Brain microvascular endothelial cell (primary cell): ENCODE measurements around the gene GNA12.
"Not testable (repeated sequence)": the region's sequence is repeated elsewhere in the genome, so short reads cannot be mapped to it uniquely, and the experiment has no call there.

ENCODE experiments used
- DNase-seq: peaks from one replicate; pipeline ENCODE4 v3.0.0-alpha.2; 2020
- H3K27ac ChIP-seq: fragments of 250-450 bp; sonication (Bioruptor Pico); 2 replicates; pipeline ENCODE4 v1.5.1; 2020; ENCODE audit warnings: mild to moderate bottlenecking, moderate library complexity
- H3K27me3 ChIP-seq: fragments of 250-450 bp; sonication (Bioruptor Pico); replicated peaks from 2 replicates; pipeline ENCODE4 v1.5.1; 2020; ENCODE audit warnings: mild to moderate bottlenecking
- H3K36me3 ChIP-seq: fragments of 250-450 bp; sonication (Bioruptor Pico); replicated peaks from 2 replicates; pipeline ENCODE4 v1.5.1; 2020; ENCODE audit warnings: mild to moderate bottlenecking
- H3K4me3 ChIP-seq: 2 replicates; pipeline ENCODE4 v1.5.1; 2011; ENCODE audit warnings: low read depth, mild to moderate bottlenecking, control low read depth, low read length, moderate library complexity
- in situ Hi-C: cut with HindIII; loops from 2 replicates; pipeline ENCODE4 v1.10.0; 2017; ENCODE audit warnings: low sequenced_read_pairs, low pct_ligation_motif_present
- TF ChIP-seq, protein P1 (sequence below): IDR thresholded peaks from 2 replicates; pipeline ENCODE4 v1.5.1; 2011; ENCODE audit warnings: low read depth, mild to moderate bottlenecking, moderate library complexity, low read length, control low read depth, inconsistent platforms; ENCODE audit errors: missing control alignments

The GNA12 gene

DNA sequence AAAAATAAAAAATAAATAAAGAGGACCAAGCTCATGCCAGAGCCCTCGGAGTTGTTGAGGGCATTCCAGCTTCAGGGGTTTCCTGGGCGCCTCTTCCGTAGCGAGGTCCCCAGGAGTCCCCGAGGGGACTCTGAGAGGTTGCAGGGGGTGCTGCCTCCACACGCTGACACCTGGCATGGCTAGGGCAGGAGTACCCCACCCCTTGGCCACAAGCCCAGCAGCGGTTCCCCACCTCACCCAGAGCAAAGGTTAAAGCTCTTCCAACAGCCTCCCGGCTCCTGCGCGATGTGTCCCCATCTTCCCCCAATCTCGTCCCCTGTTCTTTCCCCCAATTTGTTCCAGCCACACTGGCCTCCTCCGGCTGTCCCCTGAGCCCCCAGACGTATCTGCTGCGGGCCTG, 151.6 kb downstream of the GNA12 start:
- Histone ChIP-seq H3K27ac (no peak overlapping the region), H3K4me3 (no peak overlapping the region), H3K27me3 (peaks cover 5% of the 10 kb centered on the region), H3K36me3 (no peaks in the 10 kb centered on the region)
- TF ChIP-seq, protein P1, sequence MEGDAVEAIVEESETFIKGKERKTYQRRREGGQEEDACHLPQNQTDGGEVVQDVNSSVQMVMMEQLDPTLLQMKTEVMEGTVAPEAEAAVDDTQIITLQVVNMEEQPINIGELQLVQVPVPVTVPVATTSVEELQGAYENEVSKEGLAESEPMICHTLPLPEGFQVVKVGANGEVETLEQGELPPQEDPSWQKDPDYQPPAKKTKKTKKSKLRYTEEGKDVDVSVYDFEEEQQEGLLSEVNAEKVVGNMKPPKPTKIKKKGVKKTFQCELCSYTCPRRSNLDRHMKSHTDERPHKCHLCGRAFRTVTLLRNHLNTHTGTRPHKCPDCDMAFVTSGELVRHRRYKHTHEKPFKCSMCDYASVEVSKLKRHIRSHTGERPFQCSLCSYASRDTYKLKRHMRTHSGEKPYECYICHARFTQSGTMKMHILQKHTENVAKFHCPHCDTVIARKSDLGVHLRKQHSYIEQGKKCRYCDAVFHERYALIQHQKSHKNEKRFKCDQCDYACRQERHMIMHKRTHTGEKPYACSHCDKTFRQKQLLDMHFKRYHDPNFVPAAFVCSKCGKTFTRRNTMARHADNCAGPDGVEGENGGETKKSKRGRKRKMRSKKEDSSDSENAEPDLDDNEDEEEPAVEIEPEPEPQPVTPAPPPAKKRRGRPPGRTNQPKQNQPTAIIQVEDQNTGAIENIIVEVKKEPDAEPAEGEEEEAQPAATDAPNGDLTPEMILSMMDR: no peak
- in situ Hi-C loops: no loop called here
- DNase-seq: no peak

DNA sequence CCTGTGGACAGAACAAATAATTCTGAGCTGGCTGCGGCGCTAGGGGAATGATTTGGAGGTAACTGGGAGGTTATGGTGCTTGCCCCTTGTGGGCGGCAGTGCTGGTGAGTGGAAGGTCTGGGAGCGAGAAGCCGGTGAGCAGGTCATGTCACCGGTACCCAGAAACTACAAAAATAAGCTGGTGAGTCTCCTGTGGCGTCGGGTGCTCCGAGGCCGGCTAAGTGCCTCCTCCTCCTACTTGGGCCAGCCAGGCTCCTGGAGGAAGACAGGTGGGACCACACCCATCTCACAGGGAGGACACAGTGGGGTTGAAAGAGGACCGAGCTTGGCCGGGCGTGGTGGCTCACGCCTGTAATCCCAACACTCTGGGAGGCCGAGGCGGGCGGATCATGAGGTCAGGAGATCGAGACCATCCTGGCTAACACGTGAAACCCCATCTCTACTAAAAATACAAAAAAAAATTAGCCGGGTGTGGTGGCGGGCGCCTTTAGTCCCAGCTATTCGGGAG, 152.1 kb downstream of the GNA12 start:
- H3K27me3 ChIP-seq, in situ Hi-C loops, H3K4me3 ChIP-seq, DNase-seq, H3K27ac ChIP-seq, H3K36me3 ChIP-seq: not testable (repeated sequence)

- in situ Hi-C loops: no loop called here
- H3K36me3 ChIP-seq: no peaks in the 10 kb centered on the region
- no peak overlapping the region for H3K4me3 ChIP-seq
- TF ChIP-seq, protein P1: no peak
- H3K27me3 ChIP-seq: peaks cover 6% of the 10 kb centered on the region
- no peak for DNase-seq
- H3K27ac ChIP-seq: no peak overlapping the region
These were observed 152.9 kb downstream of the GNA12 start for GRCh38 chr7:2691011-2691707.

DNA sequence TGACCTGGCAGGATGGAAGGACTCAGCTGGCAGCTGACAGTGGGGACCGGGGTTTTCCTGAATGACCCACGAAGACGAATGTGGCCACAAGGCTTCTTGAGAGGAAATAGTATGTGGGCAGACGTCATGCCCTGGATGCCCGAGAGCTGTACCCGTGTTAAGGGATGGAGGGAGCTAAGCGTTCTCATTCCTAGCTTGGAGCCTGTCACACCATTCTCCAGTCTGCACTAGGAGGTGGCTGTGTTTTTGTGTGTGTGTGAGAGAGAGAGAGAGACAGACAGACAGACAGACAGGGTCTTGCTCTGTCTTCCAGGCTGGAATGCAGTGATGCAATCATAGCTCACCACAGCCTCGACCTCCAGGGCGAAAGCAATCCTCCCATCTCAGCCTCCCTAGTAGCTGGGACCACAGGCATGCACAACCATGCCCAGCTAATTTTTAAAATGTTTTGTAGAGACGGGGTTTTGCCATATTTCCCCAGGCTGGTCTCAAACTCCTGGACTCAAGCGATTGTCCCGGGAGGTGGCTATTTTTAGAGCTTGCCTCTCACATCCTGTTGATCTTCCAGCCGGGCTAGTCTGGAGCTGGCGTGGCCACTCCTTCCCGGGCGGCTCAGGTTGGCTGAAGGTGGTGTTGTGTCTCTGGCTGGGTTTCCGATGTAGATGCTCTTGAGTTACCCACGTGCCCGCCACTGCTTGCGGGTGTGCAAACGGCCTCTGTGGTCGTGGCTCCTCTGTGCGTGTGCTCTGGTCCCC, 154.0 kb downstream of the GNA12 start:
- Histone ChIP-seq H3K4me3 (no peak overlapping the region), H3K27ac (no peak overlapping the region), H3K36me3 (no peaks in the 10 kb centered on the region), H3K27me3 (peaks cover 6% of the 10 kb centered on the region)
- TF ChIP-seq, protein P1: no peak
- in situ Hi-C loops: no loop called here
- DNase-seq: peak; percentile 79

GRCh38 chr7:2689343-2689847, 154.7 kb downstream of the GNA12 start:
- H3K27ac ChIP-seq: no peak overlapping the region

More at GRCh38 chr7:2689343-2689847, 154.7 kb downstream of the GNA12 start:
- H3K36me3 ChIP-seq: no peaks in the 10 kb centered on the region
- no peak for DNase-seq
- in situ Hi-C loops: no loop called here
- H3K27me3 ChIP-seq: peaks cover 6% of the 10 kb centered on the region
- H3K4me3 ChIP-seq: no peak overlapping the region
- TF ChIP-seq, protein P1: no peak
